ENCODE results near the gene LIMCH1.

DNA sequence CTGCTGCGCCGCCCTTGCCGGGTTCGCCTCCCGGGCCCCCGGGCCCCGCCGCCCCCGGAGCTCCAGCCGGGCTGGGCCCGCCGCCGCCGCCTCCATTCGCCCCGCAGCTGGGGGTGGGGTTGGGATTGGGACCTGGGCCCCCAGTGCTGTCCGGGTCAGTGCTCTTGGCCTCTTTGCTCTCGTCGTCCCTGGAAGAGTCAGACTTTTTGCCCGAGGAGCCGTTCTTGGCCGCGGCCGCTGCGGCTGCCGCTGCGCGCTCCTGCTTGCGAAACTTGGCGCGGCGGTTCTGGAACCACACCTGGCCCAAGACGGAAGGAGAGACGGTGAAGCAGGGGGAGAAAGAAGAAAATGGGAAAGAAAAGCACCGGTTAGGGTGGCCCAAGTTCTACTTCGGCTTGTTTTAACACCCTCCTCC lies 208.1 kb downstream of the LIMCH1 start:
- TF ChIP-seq CTCF (optimal IDR thresholded peaks at IDR 0.05 in 1 of 3, IDR thresholded peaks at IDR 0.05 in 1 of 3, conservative IDR thresholded peaks at IDR 0.05 in 1 of 3; ENCODE audit: extremely low read depth in 1 of 3, insufficient read depth in 2 of 3, low read length in 3 of 3) (no peak), EZH2 (IDR thresholded peaks at IDR 0.05; ENCODE audit: low read length) (no peak)

All from keratinocyte (primary cell).